Activated naive CD4-positive, alpha-beta T cell (primary cell): Measurements from ENCODE around the gene NRXN3.
"Not testable (repeated sequence)": the region's sequence is repeated elsewhere in the genome, so short reads cannot be mapped to it uniquely, and the experiment has no call there.

Experiments used
- DNase-seq, 4 experiments: peaks; one replicate each; lab custom pipeline; 2025; lab: John Stamatoyannopoulos, UW

The NRXN3 gene

DNA sequence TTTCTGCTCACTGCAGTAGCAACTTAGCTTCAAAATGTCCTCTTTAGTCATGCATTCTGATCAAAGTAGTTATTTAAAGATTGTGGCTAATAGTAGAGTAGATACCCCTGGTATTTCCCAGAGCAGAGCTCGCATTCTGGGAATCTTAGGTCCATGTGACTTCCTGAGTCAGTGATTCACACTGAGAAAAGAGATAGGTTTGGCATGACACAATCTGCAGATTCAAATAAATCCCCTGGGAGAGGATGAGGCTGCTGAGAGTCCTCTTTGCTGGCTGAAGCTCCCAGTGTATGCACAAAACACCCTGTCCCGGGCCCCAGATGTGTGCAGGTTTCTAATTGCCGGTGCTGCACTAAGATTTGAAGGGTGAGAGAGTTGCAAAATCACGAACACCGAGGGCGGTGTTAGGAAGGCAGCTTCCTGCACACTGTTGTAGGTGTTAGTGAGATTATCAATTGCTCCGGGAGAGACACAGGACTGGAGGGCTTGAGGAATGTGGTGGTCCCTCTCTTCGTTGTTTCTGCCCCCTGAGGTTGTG is 233.2 kb downstream of the NRXN3 start:
- no peak for DNase-seq

DNA sequence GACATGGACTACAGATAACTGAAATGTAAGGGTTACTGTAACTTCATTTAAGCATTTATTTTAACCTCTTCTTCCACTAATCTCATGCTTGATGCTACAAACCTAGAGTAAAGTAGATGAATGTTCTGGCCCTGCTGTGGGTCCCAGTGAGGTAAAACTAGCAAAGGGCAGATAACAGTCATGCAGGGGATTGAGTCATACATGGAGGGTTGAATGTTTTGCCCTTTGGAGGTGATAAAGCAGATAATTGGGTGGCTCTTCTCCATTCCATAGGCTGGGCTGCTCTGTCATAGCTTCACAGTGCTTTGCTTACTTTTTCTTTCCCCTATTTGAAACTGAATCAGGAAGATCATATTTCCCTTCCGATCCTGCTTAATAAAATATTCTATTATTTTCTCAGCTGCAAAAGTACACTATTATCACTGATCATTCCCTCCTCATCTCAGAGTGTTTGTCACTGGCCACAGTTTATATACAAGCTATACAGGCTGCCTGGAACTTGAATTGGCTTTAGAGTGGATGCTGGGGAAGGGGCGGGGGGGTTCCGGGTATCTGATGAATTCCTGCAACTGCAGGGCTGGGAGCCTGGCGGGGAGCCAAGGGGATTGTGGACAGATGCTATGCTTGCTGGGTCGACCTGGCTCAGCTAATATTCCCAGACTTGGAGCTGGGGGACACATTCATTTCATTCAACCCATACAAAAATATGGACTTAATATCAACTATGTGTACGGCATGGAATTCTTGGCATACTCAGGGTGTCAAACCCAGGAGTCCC is 235.1 kb downstream of the NRXN3 start:
- DNase-seq = no peak

DNA sequence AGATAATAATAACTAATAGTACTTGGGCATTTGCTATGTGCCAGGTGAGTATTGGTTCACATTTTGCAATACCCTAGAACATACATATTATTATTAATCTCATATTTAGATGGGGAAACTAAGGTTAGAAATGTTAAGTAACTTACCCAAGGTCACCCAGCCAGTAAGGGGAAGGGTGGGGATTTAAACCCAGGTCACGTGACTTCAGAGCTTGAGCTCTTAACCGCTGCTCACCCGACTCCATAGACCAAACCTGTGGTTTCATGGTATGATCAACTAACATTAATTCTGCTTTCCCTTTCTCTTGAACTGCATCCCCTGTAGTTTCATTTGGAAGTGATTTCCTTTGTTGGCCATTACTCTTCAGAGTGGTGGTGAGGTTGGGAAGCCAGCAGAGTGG is 242.3 kb downstream of the NRXN3 start:
- DNase-seq = no peak

DNA sequence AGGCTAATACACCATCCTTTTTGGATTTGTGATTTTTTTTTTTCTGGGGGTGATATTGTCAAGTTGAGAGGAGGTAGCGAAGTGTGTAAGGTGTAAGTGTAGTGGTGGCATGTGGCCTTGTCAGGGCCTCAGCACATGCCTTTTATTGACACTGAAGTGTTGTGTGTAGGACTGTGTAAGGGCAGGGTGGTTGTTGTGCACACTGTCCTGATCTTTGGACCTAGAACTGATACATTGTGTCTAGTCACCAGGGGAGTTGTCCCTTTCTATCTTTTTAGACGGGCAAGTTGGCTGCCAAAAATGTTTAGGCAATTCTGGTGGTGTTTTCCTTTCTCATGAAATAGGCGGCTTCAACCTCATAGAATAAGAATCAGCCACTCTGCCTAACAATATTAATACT is 244.0 kb downstream of the NRXN3 start:
- no peak for DNase-seq

DNA sequence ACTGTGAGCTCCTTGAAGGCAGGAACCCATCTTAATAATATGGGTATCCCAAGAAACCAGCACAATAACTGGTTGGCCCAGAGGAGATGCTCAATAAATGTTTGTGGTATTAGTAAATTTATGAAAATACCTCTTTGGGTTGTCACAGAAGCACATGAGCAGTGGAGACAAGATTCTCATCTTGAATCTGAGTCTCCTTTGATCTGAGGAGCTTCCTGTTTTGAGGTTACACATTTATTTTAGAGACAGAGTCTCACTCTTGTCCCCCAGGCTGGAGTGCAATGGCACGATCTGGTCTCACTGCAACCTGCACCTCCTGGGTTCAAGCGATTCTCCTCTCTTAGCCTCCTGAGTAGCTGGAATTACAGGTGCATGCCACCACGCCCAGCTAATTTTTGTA is 247.4 kb downstream of the NRXN3 start:
- DNase-seq = no peak

DNA sequence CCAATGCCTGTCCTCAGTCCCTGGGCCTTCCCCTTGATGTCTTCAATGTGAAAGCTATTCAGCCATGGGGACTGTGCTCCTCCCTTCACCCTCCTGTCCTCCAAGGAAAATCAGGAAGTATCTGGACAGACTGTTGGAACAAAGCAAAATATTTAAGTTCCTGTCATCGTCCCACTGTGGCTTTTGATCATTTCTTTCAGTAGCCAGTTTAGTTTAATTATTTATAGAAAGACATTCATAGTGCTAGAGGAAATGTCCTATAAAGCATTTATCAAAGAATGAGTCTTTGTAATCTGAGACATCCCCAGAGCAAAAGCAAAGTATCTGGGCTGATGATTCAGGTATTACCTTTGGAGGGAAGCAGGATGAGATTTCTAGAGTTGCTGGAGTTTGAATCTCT is 254.1 kb downstream of the NRXN3 start:
- DNase-seq = no peak

DNA sequence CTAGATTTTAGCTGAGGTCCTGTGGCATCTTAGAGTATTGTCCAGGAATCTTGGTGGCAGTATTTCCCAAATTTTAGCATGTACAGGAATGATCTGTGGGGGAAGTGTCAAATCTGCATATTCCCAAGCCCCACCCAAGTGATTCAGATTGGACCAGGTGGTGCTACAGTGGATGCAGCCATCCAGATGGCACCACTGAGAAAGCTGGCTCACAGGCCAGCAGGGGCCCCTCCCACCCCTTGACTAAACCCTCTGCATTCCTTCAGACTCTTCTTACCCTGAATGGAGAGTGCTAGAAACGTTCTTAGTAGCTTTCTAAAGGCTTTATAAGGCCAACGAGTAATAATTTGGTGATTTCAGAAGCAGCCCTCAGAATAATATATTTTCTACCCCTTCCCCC is 255.2 kb downstream of the NRXN3 start:
- DNase-seq = no peak

DNA sequence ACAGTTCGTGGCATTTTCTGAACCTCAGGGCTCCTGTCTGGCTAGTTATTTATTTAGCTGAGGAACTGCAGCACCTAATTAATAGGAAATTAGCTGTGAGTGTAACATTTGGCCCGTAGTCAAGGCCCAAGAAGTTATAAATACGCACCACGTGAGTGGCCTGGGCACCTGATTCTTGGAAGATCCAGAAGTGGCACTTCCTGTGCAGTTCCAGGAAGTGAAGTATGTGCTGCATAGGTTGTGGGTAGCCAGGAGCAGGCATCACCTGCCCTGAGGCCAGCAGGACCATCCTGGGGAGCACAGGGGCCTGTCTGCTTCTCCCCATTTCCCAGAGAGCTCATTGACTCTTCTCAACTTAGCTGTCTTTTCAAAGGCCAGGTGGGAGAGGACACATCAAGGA is 255.6 kb downstream of the NRXN3 start:
- DNase-seq = no peak

DNA sequence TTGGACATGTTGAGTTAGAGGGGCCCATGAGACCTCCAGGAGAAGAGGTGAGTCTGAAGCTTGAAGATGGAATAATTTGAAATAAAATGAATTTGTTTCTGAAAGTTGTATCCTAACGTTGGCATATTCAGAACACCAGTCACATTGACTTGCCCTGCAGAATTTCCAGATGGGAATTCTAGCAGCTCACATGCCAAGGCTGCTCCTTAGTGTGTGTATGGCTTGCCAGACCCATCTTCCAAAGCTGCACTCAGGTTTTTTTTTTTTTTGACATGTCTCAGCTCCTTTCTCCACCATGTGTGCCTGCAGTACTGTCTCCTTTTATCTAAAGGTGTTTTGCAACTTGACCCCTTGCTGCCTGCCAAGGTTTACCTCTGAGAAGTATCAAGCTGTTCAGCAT is 261.9 kb downstream of the NRXN3 start:
- no peak for DNase-seq

DNA sequence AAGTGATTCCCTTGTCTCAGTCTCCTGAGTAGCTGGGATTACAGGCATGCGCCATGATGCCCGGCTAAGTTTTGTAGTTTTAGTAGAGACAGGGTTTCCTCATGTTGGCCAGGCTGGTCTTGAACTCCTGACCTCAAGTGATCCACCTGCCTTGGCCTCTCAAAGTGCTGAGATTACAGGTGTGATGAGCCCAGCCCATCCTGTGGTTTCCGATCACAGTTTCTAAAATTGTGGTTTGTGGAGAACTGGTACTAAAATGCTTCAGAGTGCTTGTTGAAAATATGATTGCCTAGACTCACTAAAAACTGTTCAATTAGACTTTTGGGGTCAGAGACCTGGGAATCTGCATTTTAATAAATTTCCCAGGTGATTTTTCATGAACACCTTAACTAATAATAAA is 267.3 kb downstream of the NRXN3 start:
- not testable (repeated sequence) for DNase-seq

DNA sequence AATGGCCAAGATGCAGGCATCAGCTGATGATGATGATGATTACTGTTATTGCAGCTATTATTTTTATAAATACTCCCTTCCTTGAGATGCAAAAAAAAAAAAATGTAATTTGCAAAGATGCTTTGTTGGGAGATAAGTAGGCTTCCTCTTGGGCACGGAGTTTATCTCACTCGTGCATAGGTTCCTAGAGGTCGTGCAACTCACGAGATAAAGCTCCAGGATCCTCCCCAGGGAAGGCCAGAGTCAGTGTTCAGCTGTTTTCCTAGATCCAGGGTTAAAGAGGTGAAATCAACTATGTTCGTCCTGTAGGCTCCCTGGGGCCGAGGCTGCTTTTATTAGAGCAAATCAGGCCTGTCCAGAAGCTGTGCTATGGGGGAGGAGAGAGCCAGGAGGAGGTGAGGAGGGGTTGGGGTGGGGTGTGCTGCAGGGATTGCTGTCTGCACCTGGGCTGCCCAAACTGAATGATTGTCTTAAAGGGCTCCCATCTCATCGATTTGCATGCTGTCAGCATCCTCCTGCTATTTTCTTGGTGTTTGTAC is 270.3 kb downstream of the NRXN3 start:
- DNase-seq = no peak

DNA sequence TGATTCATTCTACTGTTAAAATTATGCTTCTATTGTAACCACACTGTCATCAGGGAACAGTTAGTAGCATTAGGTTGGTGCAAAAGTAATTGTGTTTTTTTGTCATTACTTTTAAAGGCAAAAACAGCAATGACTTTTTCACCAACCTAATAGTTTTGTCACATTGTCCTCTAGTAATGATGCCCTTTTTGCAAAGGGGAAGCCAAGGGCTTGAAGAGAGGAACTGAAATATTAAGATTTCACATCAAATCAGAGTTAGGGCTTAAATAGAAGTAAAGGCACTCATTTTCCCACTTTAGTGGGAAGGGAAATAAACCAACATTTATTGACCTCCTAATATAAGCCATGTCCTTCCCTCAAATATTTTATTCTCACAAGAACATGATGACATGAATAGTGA is 273.7 kb downstream of the NRXN3 start:
- no peak for DNase-seq

DNA sequence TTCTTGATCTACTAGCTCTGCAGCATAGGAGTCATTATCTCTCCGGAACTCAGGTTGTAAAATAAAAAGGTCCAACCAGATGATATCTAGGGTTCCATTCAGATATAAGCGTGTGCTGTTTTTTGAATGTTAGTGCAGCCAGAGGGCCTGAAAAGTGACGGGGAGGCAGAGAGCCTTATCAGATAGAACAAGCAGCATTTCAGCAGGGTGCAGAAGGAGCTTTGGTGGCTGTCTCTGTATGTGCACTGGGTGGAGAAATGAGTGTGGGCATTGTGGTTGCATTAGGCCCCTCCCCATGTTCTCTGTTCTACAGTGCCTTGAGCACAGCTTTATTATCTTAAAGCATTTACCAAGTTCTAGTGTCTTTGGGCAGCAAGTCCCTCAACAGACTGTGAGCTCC is 275.1 kb downstream of the NRXN3 start:
- DNase-seq = no peak

DNA sequence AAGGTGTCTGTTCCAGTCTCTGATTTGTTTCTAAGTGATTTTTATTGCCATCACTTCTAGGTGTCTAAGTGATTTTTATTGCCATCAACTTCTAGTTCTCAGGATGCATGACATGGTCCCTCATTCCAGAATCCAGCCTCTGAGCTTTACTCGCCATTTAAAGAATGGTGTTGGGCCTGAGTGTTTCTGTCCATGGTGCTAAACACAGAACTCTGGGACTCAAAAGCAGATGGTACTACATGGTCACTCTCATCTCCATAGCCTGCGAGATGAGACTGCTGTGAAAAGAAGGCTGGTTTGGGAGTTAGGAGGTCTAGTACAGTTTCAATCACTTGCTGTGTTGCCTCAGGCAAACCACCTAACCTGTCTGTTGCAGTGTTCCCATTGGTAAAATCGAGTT is 276.6 kb downstream of the NRXN3 start:
- no peak for DNase-seq

DNA sequence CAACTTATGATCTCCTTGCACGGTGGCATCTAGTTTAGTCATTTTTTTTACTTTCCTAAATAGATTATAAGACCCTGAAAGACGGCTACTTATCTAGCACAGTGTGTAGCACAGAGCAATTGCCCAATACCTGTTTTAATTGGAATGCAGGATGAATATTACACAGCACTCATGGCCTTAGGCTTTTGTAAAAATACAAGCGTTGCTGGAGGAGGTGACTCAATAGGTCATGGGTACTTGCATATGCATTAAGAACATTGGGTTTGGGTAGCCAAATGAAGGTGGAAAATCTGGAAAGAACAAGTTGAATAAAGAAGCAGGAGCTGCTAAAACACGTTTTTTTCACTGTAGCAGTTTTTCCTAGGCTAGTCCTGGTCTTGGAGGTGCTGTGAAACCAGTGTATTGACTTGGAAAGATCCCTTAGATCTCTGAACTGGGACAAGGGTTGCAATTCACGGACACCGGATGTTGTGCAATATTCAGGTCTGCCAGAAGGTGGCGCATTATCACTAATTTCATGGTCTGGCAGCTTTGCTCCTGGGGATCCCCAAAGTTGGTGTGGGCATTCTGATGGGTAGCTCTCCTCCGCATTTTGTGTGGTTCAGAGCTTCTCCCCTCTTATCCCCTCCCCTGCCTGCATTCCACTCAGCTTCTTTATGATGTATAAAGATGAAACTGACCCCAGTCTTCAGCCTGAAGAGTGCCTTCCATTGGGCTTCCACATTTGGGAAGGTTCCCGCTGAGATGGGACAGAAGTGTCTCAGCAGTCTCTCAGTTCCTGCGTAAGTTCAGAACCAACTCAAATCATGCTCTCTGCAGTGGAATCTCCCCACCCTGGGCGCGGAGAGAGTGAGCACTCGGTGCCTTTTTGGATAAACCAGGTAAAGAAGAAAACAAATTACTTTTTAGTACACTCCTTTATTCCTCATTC is 278.3 kb downstream of the NRXN3 start:
- no peak for DNase-seq

DNA sequence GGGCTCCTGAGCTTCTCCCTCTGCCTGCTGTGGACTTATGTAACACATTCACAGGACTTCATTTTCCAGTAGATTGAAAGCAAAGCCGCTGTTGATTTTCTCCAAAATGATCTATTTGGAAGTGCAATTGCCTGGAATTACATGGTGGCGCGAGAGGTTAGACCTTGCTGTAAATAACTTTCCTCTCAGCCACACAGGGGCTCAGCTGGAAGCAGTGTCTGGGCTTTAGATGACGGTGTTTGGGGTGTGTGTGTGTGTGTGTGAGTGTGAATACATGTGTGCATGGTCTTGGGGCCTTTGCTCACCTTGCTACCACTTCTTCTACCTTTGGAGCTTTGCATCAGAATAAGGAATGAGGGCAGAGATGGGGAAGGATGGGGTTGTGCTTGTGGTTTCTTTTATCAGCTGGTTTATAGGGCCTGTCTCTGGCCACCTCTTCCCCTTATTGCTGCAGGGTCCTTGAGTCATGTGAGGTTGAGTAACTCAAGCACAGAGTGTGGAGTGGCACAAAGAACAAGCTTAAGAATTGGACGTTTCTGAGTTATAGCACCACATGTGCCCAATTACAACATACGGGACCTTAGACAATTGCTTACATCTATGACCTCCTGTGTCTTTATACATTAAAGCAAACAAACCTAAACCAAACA is 280.6 kb downstream of the NRXN3 start:
- DNase-seq = no peak

DNA sequence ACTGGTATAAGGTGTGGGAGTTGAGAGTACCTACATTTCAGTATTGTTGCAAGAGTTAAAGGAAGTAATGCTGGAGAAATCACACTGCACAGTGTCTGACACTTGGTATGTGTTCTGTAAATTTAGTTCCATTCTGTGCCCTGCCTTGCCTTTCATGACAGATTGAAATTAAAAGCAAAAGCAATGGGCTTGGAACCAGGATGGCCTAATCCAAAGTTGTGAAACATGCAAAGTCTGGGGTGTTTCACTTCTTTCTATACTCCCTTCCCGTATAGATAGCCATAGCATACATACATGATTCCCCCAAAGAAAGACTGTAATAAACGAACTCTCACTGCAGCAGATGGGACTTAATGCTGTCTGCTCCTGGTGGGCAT is 281.1 kb downstream of the NRXN3 start:
- no peak for DNase-seq

DNA sequence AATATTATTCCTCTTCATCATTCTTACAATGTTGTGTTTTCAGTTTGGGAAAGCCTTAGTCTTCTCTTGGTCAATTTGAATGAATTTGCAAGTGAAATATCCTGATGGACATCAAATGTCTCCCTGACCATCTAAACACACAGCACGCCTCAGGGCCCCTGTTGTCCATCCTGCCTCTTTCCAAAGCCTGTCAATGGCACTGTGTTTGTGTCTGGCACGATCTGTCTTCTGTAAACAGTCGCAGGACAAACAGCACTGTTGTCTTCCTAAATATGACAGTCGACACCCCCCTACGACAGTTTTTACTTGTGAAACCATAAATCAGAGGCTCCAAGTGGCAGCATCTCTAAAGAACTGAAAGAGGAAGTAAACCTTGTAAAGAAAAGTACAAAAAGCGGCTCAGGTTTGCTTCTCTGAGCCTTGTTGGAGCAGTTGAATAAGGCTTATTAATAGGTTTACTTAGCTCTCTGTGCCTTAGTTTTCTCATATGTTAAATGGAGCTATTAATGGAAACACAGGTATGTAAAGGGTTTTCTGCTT is 285.8 kb downstream of the NRXN3 start:
- no peak for DNase-seq

DNA sequence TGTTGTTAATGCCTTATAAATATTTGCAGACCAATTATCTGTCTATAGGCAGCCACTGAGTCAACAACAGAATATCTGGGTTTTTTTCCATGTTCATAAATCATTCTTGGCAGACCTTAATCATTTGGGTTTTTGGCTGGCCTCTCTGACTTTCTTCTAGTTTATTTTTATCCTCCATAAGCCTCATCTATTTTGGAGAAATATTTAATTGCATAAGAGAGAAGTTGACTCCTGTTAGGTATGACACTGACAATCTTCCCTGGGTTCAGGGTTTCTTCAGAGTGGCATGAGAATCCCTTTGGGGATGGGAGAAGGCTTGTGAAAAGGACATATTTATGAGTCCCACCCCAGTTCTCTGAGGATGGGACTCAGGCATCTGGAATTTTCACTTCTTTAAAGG is 299.8 kb downstream of the NRXN3 start:
- no peak for DNase-seq

DNA sequence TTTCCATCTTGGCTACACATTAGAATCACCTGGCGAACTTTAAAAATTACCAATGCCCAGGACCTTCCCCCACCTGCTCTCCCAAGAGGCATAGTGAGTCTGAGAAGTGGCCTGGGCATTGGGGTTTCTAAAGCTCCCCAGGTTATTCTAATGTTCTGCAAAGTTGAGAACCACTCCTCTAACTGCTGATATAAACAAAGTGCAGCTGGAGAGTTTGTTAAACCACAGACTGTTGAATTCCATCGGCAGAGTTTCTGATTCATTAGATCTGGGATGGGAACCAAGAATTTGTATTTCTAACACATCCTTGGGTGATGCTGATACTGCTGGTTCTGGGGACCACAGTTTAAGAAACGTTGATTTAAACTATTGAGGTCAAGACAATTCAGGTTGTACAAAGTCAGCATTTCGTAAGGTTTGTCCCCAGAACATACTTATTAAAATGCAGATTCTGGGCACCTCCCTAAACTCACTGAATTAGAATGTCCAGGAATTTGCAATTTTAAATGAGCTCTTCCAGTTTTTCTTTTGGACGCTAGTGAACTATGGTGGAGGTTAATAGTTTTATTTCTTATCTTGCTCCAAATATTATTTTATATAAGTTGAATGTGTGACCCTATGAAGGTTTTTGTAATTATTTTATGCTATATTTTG is 309.1 kb downstream of the NRXN3 start:
- DNase-seq = no peak

DNA sequence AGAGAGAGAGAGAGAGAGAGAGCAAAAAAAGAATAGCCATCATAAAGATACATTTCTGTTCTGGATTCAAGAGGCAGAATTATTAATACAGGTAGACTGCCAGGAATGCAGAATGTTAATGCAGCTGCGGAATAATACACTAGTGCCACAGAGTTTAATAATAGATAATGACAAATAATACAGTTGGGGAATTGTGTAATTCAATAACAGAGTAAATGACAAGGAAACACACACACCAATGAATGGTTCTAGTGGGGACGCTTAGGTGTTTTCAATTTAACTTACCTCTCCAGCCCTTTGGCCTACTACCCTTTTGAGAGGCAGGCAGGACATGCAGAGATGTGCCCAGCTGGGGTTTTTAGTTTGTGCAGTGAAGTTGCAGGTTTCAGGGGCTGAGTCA is 313.9 kb downstream of the NRXN3 start:
- DNase-seq = no peak

DNA sequence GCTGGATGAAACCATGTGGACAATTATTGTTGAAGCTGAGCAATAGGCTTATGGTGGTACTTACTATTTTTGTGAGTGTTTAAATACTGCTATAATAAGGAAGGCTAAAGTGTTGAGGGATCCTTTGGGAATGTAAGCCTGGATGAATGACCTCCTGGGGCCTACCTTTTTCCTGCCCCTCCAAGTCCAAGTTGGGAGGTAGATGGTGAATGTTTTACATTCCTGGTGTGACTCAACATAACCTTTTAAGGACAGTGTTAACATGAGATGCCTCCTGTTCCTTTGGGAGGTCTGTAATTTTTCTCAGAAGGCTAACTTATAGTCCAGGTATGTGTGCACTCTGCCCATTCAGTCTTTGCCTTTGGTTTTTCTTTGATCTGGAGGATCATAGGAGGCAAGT is 315.9 kb downstream of the NRXN3 start:
- no peak for DNase-seq
